ENCODE measurements around the gene CFL1.
"Not testable (repeated sequence)": the region's sequence is repeated elsewhere in the genome, so short reads cannot be mapped to it uniquely, and the experiment has no call there.

The CFL1 gene

GRCh38 chr11:65857853-65858680, at the start of gene CFL1:
CFL1 (minus strand) TSS chr11:65858180; CDS start chr11:65858099, 81 bp downstream.
- peak; percentile 97 for DNase-seq (ENCODE audit: low read depth)

GRCh38 chr11:65906602-65907001, 48.6 kb upstream of the CFL1 start:
- DNase-seq (ENCODE audit: low read depth), result no peak

- no peak for DNase-seq (ENCODE audit: low read depth)
Measured at GRCh38 chr11:65903715-65904114, 45.7 kb upstream of the CFL1 start.

GRCh38 chr11:65903068-65903481, 45.1 kb upstream of the CFL1 start:
- DNase-seq (ENCODE audit: low read depth), result no peak

GRCh38 chr11:65900899-65901180, 42.9 kb upstream of the CFL1 start:
- DNase-seq (ENCODE audit: low read depth), result no peak

GRCh38 chr11:65900125-65900898, 42.3 kb upstream of the CFL1 start, which contains the start of gene FOSL1:
FOSL1 (minus strand) TSS chr11:65900388; CDS start chr11:65900339, 49 bp downstream.
- DNase-seq (ENCODE audit: low read depth), result peak; percentile 92

- peak; percentile 70 for DNase-seq (ENCODE audit: low read depth)
Measured at GRCh38 chr11:65899356-65900124, 41.6 kb upstream of the CFL1 start.

GRCh38 chr11:65898656-65899355, 40.8 kb upstream of the CFL1 start:
- DNase-seq (ENCODE audit: low read depth), result no peak

GRCh38 chr11:65897020-65897471, 39.1 kb upstream of the CFL1 start:
- no peak for DNase-seq (ENCODE audit: low read depth)

GRCh38 chr11:65896034-65896999, 38.3 kb upstream of the CFL1 start:
- no peak for DNase-seq (ENCODE audit: low read depth)

- no peak for DNase-seq (ENCODE audit: low read depth)
Measured at GRCh38 chr11:65895482-65895981, 37.6 kb upstream of the CFL1 start.

GRCh38 chr11:65894034-65894591, 36.1 kb upstream of the CFL1 start:
- no peak for DNase-seq (ENCODE audit: low read depth)

- no peak for DNase-seq (ENCODE audit: low read depth)
Measured at GRCh38 chr11:65892661-65893317, 34.8 kb upstream of the CFL1 start.

- DNase-seq (ENCODE audit: low read depth), result not testable (repeated sequence)
Measured at GRCh38 chr11:65892137-65892540, 34.2 kb upstream of the CFL1 start.

- DNase-seq (ENCODE audit: low read depth), result no peak
Measured at GRCh38 chr11:65891219-65892136, 33.5 kb upstream of the CFL1 start.

- peak; percentile 99 for DNase-seq (ENCODE audit: low read depth)
Measured at GRCh38 chr11:65890324-65891218, 32.6 kb upstream of the CFL1 start, which contains the start of gene CCDC85B. CCDC85B (plus strand) TSS chr11:65890673; CDS start chr11:65890784, 111 bp downstream.

GRCh38 chr11:65888163-65888814, 30.3 kb upstream of the CFL1 start, which contains the start of gene FIBP:
FIBP (minus strand) TSS chr11:65888471; CDS start chr11:65888418, 53 bp downstream.
- peak; percentile 94 for DNase-seq (ENCODE audit: low read depth)
